Left kidney (tissue), 2 donors: ENCODE results near the gene SLC30A3. TPM values are rescaled to one million over a fixed set of nuclear protein-coding genes. Genes with fewer than 3 reads are reported as not detected.
"Not testable (repeated sequence)": the region's sequence is repeated elsewhere in the genome, so short reads cannot be mapped to it uniquely, and the experiment has no call there.

ENCODE experiments used
- DNase-seq: peaks from one replicate; pipeline ENCODE4 v3.0.0-alpha.2; 2013
- polyA plus RNA-seq: library from polyadenylated mRNA; unstranded; fragments of 120-200 nt; gene quantifications from one replicate; pipeline ENCODE4 v1.2.1, GENCODE V29; 2013; ENCODE audit not compliant: insufficient read length

SLC30A3 gene
- polyA plus RNA-seq, 1 donor = 6.2 TPM

GRCh38 chr2:27288610-27289009, 25.8 kb upstream of the SLC30A3 start:
- no peak for DNase-seq

GRCh38 chr2:27285481-27285880, 22.6 kb upstream of the SLC30A3 start:
- DNase-seq = no peak

GRCh38 chr2:27284996-27285395, 22.1 kb upstream of the SLC30A3 start:
- DNase-seq = no peak

GRCh38 chr2:27282892-27283291, 20.0 kb upstream of the SLC30A3 start:
- DNase-seq = no peak

GRCh38 chr2:27281855-27282559, 19.2 kb upstream of the SLC30A3 start, which contains the start of gene TRIM54:
Gene TRIM54 (plus strand): TSS chr2:27282429. CDS start chr2:27282732, 303 bp downstream.
- no peak for DNase-seq

GRCh38 chr2:27281442-27281841, 18.6 kb upstream of the SLC30A3 start:
- no peak for DNase-seq

- no peak for DNase-seq
These were observed 18.0 kb upstream of the SLC30A3 start for GRCh38 chr2:27280826-27281225.

GRCh38 chr2:27278010-27278409, 15.2 kb upstream of the SLC30A3 start:
- DNase-seq = no peak

- DNase-seq = no peak
These were observed 12.6 kb upstream of the SLC30A3 start, which contains the start of gene DNAJC5G for GRCh38 chr2:27275211-27276150. Gene DNAJC5G (plus strand): TSS chr2:27275433. CDS start chr2:27276729, 1,296 bp downstream.

GRCh38 chr2:27272537-27273522, 10.0 kb upstream of the SLC30A3 start:
- DNase-seq = not testable (repeated sequence)

GRCh38 chr2:27271631-27272340, 8.9 kb upstream of the SLC30A3 start:
- DNase-seq = no peak

GRCh38 chr2:27270670-27271069, 7.8 kb upstream of the SLC30A3 start:
- DNase-seq = no peak

GRCh38 chr2:27270131-27270530, 7.3 kb upstream of the SLC30A3 start:
- DNase-seq = no peak

- DNase-seq = not testable (repeated sequence)
These were observed 5.4 kb upstream of the SLC30A3 start for GRCh38 chr2:27268296-27268695.

- DNase-seq = no peak
These were observed 2.7 kb upstream of the SLC30A3 start for GRCh38 chr2:27265536-27265870.

GRCh38 chr2:27264753-27265535, 2.1 kb upstream of the SLC30A3 start:
- DNase-seq = peak; percentile 73

GRCh38 chr2:27264253-27264752, 1.5 kb upstream of the SLC30A3 start:
- no peak for DNase-seq

- DNase-seq = no peak
These were observed 723 bp upstream of the SLC30A3 start for GRCh38 chr2:27263287-27264252.

GRCh38 chr2:27261926-27262298, 935 bp downstream of the SLC30A3 start:
- DNase-seq = no peak
